Upper lobe of right lung (tissue), 1 donor: Measurements from ENCODE around the gene SERPINA10. TPM values are rescaled to one million over a fixed set of nuclear protein-coding genes. Genes with fewer than 3 reads are reported as not detected.
"Not testable (repeated sequence)": the region's sequence is repeated elsewhere in the genome, so short reads cannot be mapped to it uniquely, and the experiment has no call there.

Experiments
- ATAC-seq: fragments of 200-7000 bp; cut with Tn5 transposase; one replicate; pipeline ENCODE4 v1.9.1; 2020; ENCODE audit warnings: mild to moderate bottlenecking, moderate library complexity
- DNase-seq: peaks from one replicate; pipeline ENCODE4 v3.0.0-alpha.2; 2020
- H3K27ac ChIP-seq: fragments of 200-600 bp; one replicate; pipeline ENCODE4 v1.8.0; 2022
- H3K27me3 ChIP-seq: fragments of 200-600 bp; one replicate; pipeline ENCODE4 v1.8.0; 2022; ENCODE audit warnings: mild to moderate bottlenecking
- H3K36me3 ChIP-seq: fragments of 200-600 bp; one replicate; pipeline ENCODE4 v1.8.0; 2022
- H3K4me1 ChIP-seq: fragments of 200-600 bp; one replicate; pipeline ENCODE4 v1.8.0; 2022
- H3K4me3 ChIP-seq: fragments of 200-600 bp; one replicate; pipeline ENCODE4 v1.8.0; 2022; ENCODE audit warnings: mild to moderate bottlenecking
- H3K9me3 ChIP-seq: fragments of 200-600 bp; one replicate; pipeline ENCODE4 v1.8.0; 2022
- CTCF ChIP-seq: fragments of 200-600 bp; IDR thresholded peaks from one replicate; pipeline ENCODE4 v1.8.0; 2022; ENCODE audit warnings: antibody characterized with exemption
- intact Hi-C: fragments of 100-400 bp; cut with DNase I; formaldehyde crosslinking; loops from one replicate; pipeline ENCODE4 v1.11.0; 2022
- total RNA-seq: library from RNA; stranded (reverse); fragmentation: NEBNext Ultra II Directional; extraction: Animal tissue kit (Norgen Biotek cat#: 25700); gene quantifications from one replicate; pipeline ENCODE4 v1.2.1, GENCODE V29; 2021
- donor health status: DM: no; HTN: yes; CAD: no; lungs with severe emphysema.

Gene SERPINA10
- total RNA-seq, 1 donor from 2014 or later = not detected

GRCh38 chr14:94288610-94289465 is 4.2 kb downstream of the SERPINA10 start:
- intact Hi-C loops = no loop called here
- H3K9me3 ChIP-seq = no peaks in the 10 kb centered on the region
- H3K27ac ChIP-seq = no peak overlapping the region

GRCh38 chr14:94285158-94285557 is 7.9 kb downstream of the SERPINA10 start:
- ATAC-seq (no peak), DNase-seq (no peak)
- intact Hi-C loops = no loop called here

More at GRCh38 chr14:94288610-94289465, 4.2 kb downstream of the SERPINA10 start:
- TF ChIP-seq CTCF = no peak
- H3K4me1 ChIP-seq = no peaks in the 10 kb centered on the region
- DNase-seq = no peak
- H3K36me3 ChIP-seq = no peaks in the 10 kb centered on the region
- H3K27me3 ChIP-seq = no peaks in the 10 kb centered on the region
- no peak overlapping the region for H3K4me3 ChIP-seq
- no peak for ATAC-seq

GRCh38 chr14:94284221-94284620 is 8.8 kb downstream of the SERPINA10 start:
- intact Hi-C loops = no loop called here
- H3K36me3 ChIP-seq = no peaks in the 10 kb centered on the region
- DNase-seq (no peak), ATAC-seq (no peak)
- no peaks in the 10 kb centered on the region for H3K27me3 ChIP-seq
- no peaks in the 10 kb centered on the region for H3K4me1 ChIP-seq
- no peak overlapping the region for H3K27ac ChIP-seq
- no peak for TF ChIP-seq CTCF
- H3K9me3 ChIP-seq = no peaks in the 10 kb centered on the region
- H3K4me3 ChIP-seq = no peak overlapping the region

More at GRCh38 chr14:94285158-94285557, 7.9 kb downstream of the SERPINA10 start:
- H3K9me3 ChIP-seq = no peaks in the 10 kb centered on the region
- no peaks in the 10 kb centered on the region for H3K4me1 ChIP-seq
- H3K4me3 ChIP-seq = no peak overlapping the region
- no peak overlapping the region for H3K27ac ChIP-seq
- H3K27me3 ChIP-seq = no peaks in the 10 kb centered on the region
- H3K36me3 ChIP-seq = no peaks in the 10 kb centered on the region
- no peak for TF ChIP-seq CTCF

GRCh38 chr14:94282991-94283723 is 9.9 kb downstream of the SERPINA10 start:
- no peak overlapping the region for H3K27ac ChIP-seq
- H3K4me3 ChIP-seq = no peak overlapping the region
- no peaks in the 10 kb centered on the region for H3K27me3 ChIP-seq
- no peaks in the 10 kb centered on the region for H3K9me3 ChIP-seq
- H3K4me1 ChIP-seq = no peaks in the 10 kb centered on the region
- intact Hi-C loops = no loop called here
- ATAC-seq (no peak), DNase-seq (no peak)
- no peak for TF ChIP-seq CTCF
- H3K36me3 ChIP-seq = no peaks in the 10 kb centered on the region

- H3K9me3 ChIP-seq = no peaks in the 10 kb centered on the region
- ATAC-seq = no peak
- intact Hi-C loops = no loop called here
- DNase-seq = no peak
- no peak overlapping the region for H3K27ac ChIP-seq
- H3K4me1 ChIP-seq = no peaks in the 10 kb centered on the region
- no peaks in the 10 kb centered on the region for H3K36me3 ChIP-seq
- H3K4me3 ChIP-seq = no peak overlapping the region
- no peak for TF ChIP-seq CTCF
- H3K27me3 ChIP-seq = no peaks in the 10 kb centered on the region
These were observed 14.3 kb downstream of the SERPINA10 start for GRCh38 chr14:94278731-94279130.

- H3K27ac ChIP-seq, H3K4me3 ChIP-seq, H3K36me3 ChIP-seq, H3K4me1 ChIP-seq, intact Hi-C loops, H3K27me3 ChIP-seq, H3K9me3 ChIP-seq, DNase-seq: not testable (repeated sequence)
- ATAC-seq = peak; percentile 77
These were observed 16.0 kb downstream of the SERPINA10 start for GRCh38 chr14:94276898-94277561.
